Measurements from ENCODE around the gene NDFIP1.

NDFIP1 gene

DNA sequence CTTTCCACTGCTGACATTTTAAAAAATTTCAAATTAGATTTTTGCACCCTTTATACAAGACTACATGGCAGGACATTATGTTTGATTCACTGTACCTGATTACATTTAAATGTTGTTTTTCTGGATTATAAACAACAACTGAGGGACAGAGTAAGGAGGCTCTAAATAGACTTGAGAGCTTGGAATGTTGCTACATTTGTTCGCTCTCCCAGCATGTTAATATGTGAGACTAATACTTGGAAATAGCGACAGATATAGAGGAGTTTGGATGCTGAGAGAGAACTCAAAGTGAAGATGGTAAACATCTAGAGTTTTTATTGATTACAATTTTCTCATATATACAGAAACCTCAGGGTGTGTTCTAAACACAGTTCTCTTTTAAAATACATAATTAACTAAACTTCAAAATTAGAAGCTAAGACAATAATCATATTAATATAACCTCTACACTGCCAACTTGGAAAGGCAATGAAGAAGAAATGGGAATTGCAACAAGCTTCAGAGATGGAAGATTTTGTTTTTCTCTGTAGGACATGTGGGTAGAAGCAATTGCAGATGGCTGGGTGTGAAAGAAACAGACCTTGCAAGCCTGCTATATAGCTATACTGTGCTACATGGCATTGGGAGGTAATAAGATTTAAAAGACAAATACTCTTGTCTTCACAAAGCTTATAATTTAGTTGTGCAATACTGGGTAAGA is 1.4 kb upstream of the NDFIP1 start:
- Histone ChIP-seq H3K27ac (ENCODE audit: low read length) (no peak overlapping the region), H3K36me3 (ENCODE audit: control insufficient read depth, insufficient read depth, low read length) (no peaks in the 10 kb centered on the region), H3K4me1 (ENCODE audit: control insufficient read depth, insufficient read depth, low read length) (no peaks in the 10 kb centered on the region), H3K4me3 (ENCODE audit: low read length) (no peak overlapping the region), H3K9me3 (ENCODE audit: control insufficient read depth, insufficient read depth, low read length) (no peaks in the 10 kb centered on the region), H3K27me3 (ENCODE audit: control insufficient read depth, insufficient read depth, low read length) (peaks cover 2% of the 10 kb centered on the region; the same call in 1 of the 2 replicates)
- WGBS (ENCODE audit: insufficient coverage, insufficient read length) = no CpG with 5 or more reads among the region's 2 CpGs
- no peak for DNase-seq (ENCODE audit: low read depth, low spot score)

DNA sequence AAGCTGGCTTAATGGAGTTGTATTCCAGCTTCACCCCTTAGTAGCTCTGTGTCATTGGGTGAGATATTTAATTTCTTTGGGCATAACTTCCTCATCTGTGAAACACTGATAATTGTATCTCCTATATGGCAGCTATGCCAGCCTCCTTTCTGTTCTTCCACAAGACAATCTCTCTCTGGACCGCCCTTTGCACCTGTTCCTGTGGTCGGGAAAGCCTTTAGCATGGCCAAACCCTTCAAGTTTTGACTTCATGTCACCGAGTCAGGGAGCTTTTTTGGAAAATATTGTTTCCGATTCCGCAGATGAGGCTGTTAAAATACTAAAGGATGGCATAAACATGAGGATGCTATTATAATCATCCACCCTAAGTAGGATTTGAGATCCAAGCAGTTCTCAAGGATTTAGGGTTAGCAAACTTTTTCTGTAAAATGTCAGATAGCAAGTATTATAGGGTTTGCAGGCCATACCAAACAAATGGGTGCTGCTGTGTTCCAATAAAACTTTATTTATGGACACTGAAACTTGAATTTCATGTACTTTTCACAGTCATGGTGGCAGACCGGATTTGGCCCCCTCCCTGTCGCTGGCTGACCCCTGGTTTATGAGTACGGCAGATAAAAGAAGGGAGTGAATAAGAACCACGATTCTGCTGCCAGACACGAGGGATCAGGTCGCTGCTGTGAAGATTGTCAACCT is 695 bp upstream of the NDFIP1 start:
- no peaks in the 10 kb centered on the region for H3K4me1 ChIP-seq (ENCODE audit: control insufficient read depth, insufficient read depth, low read length)
- H3K4me3 ChIP-seq (ENCODE audit: low read length) = peak overlapping the region; percentile 78; the same call in 1 of the 2 replicates
- H3K27ac ChIP-seq (ENCODE audit: low read length) = no peak overlapping the region
- WGBS (ENCODE audit: insufficient coverage, insufficient read length) = no CpG with 5 or more reads among the region's 11 CpGs
- DNase-seq (ENCODE audit: low read depth, low spot score) = no peak
- H3K27me3 ChIP-seq (ENCODE audit: control insufficient read depth, insufficient read depth, low read length) = peaks cover 2% of the 10 kb centered on the region; the same call in 1 of the 2 replicates
- H3K36me3 ChIP-seq (ENCODE audit: control insufficient read depth, insufficient read depth, low read length) = no peaks in the 10 kb centered on the region
- H3K9me3 ChIP-seq (ENCODE audit: control insufficient read depth, insufficient read depth, low read length) = no peaks in the 10 kb centered on the region

DNA sequence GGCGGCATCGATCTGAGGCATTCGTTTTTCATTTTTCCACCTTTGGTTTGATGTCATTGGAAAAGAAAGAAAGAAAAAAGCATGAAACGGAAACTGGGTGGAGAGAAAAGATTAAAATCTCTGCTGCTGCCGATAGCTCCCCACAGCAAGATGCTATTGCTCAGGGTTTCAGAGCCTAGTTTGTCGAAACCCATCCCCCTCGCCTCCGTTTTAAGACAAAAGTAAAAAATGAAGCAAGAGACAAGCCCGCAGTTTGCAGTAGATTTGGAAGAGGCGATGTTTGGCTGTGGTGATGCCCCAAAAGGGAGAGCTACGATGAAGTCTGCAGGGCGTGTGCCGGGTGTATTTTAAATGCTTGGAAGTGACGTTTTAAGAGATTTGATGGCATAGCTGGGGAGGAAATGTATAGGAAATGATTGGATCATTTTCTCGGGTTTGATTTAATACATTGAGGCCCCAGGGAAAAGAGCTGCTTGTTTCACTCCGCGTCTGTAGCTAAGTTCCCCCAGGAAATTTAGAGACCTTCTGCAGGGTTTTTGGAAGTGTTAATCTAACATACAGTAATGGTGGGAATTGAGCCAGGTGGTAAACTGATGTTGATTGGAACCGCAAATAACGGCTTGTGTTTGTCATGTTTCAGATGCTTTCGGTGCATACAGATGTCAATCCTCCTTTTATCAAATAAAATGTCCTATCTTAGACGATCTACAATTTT is 909 bp downstream of the NDFIP1 start:
- Histone ChIP-seq H3K9me3 (ENCODE audit: control insufficient read depth, insufficient read depth, low read length) (no peaks in the 10 kb centered on the region), H3K27ac (ENCODE audit: low read length) (no peak overlapping the region), H3K4me3 (ENCODE audit: low read length) (peak overlapping the region; percentile 78; the same call in 1 of the 2 replicates), H3K27me3 (ENCODE audit: control insufficient read depth, insufficient read depth, low read length) (peaks cover 2% of the 10 kb centered on the region; the same call in 1 of the 2 replicates), H3K4me1 (ENCODE audit: control insufficient read depth, insufficient read depth, low read length) (no peaks in the 10 kb centered on the region; the same call in 1 of the 2 replicates), H3K36me3 (ENCODE audit: control insufficient read depth, insufficient read depth, low read length) (no peaks in the 10 kb centered on the region)
- WGBS (ENCODE audit: insufficient coverage, insufficient read length) = no CpG with 5 or more reads among the region's 21 CpGs
- no peak for DNase-seq (ENCODE audit: low read depth, low spot score)

DNA sequence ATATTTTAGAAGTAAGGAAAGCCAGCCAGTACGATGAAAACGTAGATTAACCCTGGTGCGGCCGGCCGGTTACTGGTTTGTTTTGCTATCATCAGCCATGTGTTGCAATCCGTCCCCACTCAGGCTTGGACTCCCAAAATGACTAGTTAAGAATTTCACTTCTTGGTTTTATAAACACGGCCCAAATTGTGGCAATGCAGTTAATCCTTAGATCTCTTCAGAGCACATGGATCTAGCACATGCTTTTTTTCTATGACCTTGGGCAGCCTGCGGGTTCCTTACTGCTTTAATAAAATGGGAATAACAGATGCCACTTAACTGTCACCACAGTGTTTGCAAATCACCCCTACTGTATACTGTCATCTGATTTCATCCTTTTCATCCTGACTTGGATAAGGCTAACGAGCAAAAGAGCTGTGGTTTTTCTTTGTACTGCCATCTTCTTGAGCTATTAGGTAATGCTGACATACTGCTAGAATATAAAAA is 1.5 kb downstream of the NDFIP1 start:
- Histone ChIP-seq H3K36me3 (ENCODE audit: control insufficient read depth, insufficient read depth, low read length) (no peaks in the 10 kb centered on the region), H3K4me3 (ENCODE audit: low read length) (no peak overlapping the region; the same call in 1 of the 2 replicates), H3K4me1 (ENCODE audit: control insufficient read depth, insufficient read depth, low read length) (no peaks in the 10 kb centered on the region; the same call in 1 of the 2 replicates), H3K9me3 (ENCODE audit: control insufficient read depth, insufficient read depth, low read length) (no peaks in the 10 kb centered on the region), H3K27ac (ENCODE audit: low read length) (no peak overlapping the region), H3K27me3 (ENCODE audit: control insufficient read depth, insufficient read depth, low read length) (peaks cover 2% of the 10 kb centered on the region; the same call in 1 of the 2 replicates)
- no CpG with 5 or more reads among the region's 9 CpGs for WGBS (ENCODE audit: insufficient coverage, insufficient read length)
- DNase-seq (ENCODE audit: low read depth, low spot score) = no peak

DNA sequence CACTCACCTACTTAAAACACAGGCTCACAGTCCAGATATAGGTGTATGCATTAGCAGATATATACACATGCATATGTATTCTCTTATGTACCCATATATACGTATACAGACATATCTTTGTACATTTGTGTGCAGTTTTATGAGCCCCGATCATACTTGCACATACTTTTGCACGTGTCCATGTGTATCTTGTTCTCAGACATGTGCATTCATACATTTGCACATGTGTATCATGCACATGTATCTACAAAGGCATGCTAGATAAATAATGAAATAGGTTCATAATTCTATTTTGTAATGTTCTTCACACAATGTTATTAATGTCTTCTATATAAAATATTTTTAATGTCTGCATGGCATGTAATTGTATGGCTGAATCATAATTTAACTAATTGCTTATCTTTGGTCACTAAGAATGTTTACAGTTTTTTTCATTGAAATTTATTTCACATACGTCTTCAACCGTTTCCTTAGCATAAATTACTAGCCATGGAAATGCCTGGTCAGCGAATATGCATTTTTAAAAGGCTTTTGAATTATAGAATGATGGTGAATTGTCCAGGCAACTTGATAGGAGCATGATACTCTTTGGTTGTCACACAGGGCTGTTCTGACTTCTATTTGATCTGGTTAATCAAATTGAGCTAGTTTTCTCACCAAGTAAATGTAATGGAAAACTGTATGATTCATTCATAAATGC is 2.6 kb downstream of the NDFIP1 start:
- WGBS (ENCODE audit: insufficient coverage, insufficient read length) = no CpG with 5 or more reads among the region's 6 CpGs
- Histone ChIP-seq H3K27ac (ENCODE audit: low read length) (no peak overlapping the region), H3K27me3 (ENCODE audit: control insufficient read depth, insufficient read depth, low read length) (peaks cover 2% of the 10 kb centered on the region; the same call in 1 of the 2 replicates), H3K4me3 (ENCODE audit: low read length) (no peak overlapping the region), H3K36me3 (ENCODE audit: control insufficient read depth, insufficient read depth, low read length) (no peaks in the 10 kb centered on the region), H3K9me3 (ENCODE audit: control insufficient read depth, insufficient read depth, low read length) (no peaks in the 10 kb centered on the region), H3K4me1 (ENCODE audit: control insufficient read depth, insufficient read depth, low read length) (no peaks in the 10 kb centered on the region; the same call in 1 of the 2 replicates)
- no peak for DNase-seq (ENCODE audit: low read depth, low spot score)

DNA sequence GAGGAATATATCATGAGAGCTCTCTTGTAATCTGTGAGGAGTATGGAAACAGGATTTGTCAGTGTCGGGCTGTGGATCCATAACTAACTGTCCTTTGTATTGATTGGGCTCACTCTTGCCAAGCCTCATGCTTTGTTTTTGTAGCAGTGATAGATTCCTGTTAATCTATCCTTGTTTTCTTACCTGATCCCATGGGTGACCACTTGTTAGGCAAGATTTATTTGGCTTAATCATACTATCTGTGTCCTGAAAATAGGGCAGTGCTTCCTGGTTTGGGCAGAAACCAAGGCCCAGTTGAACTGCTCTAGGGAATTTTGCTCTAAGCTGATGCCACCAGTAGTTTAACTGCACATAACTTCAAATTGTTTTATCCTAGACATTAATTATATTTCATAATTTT is 6.1 kb downstream of the NDFIP1 start:
- no CpG with 5 or more reads among the region's 1 CpG for WGBS (ENCODE audit: insufficient coverage, insufficient read length)
- Histone ChIP-seq H3K9me3 (ENCODE audit: control insufficient read depth, insufficient read depth, low read length) (no peaks in the 10 kb centered on the region), H3K27ac (ENCODE audit: low read length) (no peak overlapping the region), H3K27me3 (ENCODE audit: control insufficient read depth, insufficient read depth, low read length) (peaks cover 2% of the 10 kb centered on the region; the same call in 1 of the 2 replicates), H3K4me3 (ENCODE audit: low read length) (no peak overlapping the region), H3K36me3 (ENCODE audit: control insufficient read depth, insufficient read depth, low read length) (no peaks in the 10 kb centered on the region), H3K4me1 (ENCODE audit: control insufficient read depth, insufficient read depth, low read length) (no peaks in the 10 kb centered on the region; the same call in 1 of the 2 replicates)
- no peak for DNase-seq (ENCODE audit: low read depth, low spot score)

DNA sequence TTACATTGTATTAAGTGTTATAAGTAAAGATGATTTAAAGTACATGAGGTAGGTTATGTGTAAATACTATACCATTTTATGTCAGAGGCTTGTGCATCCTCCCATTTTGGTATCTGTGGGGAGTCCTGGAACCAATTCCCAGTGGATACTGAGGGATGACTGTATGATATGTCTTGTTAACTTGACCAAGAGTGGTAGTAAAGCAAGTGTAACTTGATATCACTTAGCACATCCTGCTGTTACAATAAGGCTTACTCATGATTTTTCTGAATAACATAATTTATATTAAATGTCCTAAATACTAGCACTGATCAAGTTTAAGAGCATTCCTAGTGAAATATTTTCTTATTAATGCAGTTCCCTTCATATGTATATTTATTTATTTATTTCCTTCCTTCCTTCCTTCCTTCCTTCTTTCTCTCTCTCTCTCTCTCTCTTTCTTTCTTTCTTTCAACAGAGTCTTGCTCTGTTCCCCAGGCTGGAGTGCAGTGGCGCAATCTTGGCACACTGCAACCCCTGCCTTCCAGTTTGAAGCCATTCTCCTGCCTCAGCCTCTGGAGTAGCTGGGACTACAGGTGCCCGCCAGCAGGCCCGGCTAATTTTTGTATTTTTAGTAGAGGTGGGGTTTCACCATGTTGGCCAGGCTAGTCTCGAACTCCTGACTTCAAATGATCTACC is 7.5 kb downstream of the NDFIP1 start:
- no CpG with 5 or more reads among the region's 4 CpGs for WGBS (ENCODE audit: insufficient coverage, insufficient read length)
- no peak for DNase-seq (ENCODE audit: low read depth, low spot score)

DNA sequence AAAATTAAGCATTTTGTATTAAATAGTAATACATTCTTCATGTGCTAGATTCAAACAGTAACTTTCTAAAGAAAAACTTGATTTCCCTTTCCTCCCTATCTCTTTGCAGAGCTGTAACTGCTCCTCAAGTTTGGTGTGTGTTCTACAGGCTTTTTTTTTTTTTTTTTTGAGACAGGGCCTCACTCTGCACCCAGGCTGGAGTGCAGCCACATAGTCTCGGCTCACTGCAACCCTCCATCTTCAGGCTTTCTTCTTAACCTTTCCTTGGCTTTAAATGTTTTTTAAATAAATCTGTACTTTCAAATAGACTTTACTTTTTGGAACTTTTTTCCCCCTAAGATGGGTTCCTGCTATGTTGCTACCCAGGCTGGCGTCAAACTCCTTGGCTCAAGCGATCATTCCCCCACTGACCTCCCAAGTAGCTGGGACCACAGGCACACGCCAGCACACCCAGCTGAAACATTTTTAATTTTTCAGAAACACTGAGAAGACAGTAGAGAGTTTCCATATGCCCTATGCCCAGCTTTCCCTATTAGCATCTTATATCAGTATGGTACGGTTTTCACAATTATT is 9.1 kb downstream of the NDFIP1 start:
- Histone ChIP-seq H3K9me3 (ENCODE audit: control insufficient read depth, insufficient read depth, low read length) (no peaks in the 10 kb centered on the region), H3K27ac (ENCODE audit: low read length) (no peak overlapping the region), H3K4me3 (ENCODE audit: low read length) (no peak overlapping the region), H3K27me3 (ENCODE audit: control insufficient read depth, insufficient read depth, low read length) (no peaks in the 10 kb centered on the region), H3K36me3 (ENCODE audit: control insufficient read depth, insufficient read depth, low read length) (no peaks in the 10 kb centered on the region), H3K4me1 (ENCODE audit: control insufficient read depth, insufficient read depth, low read length) (no peaks in the 10 kb centered on the region; the same call in 1 of the 2 replicates)
- no peak for DNase-seq (ENCODE audit: low read depth, low spot score)
- no CpG with 5 or more reads among the region's 5 CpGs for WGBS (ENCODE audit: insufficient coverage, insufficient read length)

More for the DNA sequence above, 7.5 kb downstream of the NDFIP1 start:
- no peaks in the 10 kb centered on the region for H3K27me3 ChIP-seq (ENCODE audit: control insufficient read depth, insufficient read depth, low read length)
- H3K4me1 ChIP-seq (ENCODE audit: control insufficient read depth, insufficient read depth, low read length) = no peaks in the 10 kb centered on the region; the same call in 1 of the 2 replicates
- no peaks in the 10 kb centered on the region for H3K36me3 ChIP-seq (ENCODE audit: control insufficient read depth, insufficient read depth, low read length)
- no peak overlapping the region for H3K4me3 ChIP-seq (ENCODE audit: low read length)
- H3K27ac ChIP-seq (ENCODE audit: low read length) = no peak overlapping the region
- H3K9me3 ChIP-seq (ENCODE audit: control insufficient read depth, insufficient read depth, low read length) = no peaks in the 10 kb centered on the region

DNA sequence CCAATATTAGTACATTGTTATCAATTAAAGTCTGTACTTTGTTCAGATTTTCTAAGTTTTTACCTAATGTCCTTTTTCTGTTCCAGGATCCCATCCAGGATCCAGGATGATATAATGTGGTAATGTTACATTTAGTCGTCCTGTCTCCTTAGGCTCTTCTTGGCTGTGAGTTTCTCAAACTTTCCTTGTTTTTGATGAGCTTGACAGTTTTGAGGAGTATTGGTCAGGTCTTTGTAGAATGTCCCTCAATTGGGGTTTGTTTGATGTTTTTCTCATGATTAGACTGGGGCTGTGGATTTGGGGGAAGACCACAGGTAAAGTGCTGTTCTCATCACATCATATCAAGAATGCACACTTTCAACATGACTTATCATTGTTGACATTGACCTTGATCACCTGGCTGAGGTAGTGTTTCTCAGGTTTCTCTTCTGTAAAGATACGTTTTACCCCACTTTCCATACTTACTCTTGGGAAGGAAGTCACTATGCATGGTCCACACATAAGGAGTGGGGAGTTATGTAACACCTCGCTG is 9.6 kb downstream of the NDFIP1 start:
- H3K4me3 ChIP-seq (ENCODE audit: low read length) = no peak overlapping the region
- no CpG with 5 or more reads among the region's 3 CpGs for WGBS (ENCODE audit: insufficient coverage, insufficient read length)

More for the DNA sequence above, 9.6 kb downstream of the NDFIP1 start:
- no peak overlapping the region for H3K27ac ChIP-seq (ENCODE audit: low read length)
- no peaks in the 10 kb centered on the region for H3K9me3 ChIP-seq (ENCODE audit: control insufficient read depth, insufficient read depth, low read length)
- DNase-seq (ENCODE audit: low read depth, low spot score) = no peak
- no peaks in the 10 kb centered on the region for H3K36me3 ChIP-seq (ENCODE audit: control insufficient read depth, insufficient read depth, low read length)
- H3K4me1 ChIP-seq (ENCODE audit: control insufficient read depth, insufficient read depth, low read length) = no peaks in the 10 kb centered on the region; the same call in 1 of the 2 replicates
- no peaks in the 10 kb centered on the region for H3K27me3 ChIP-seq (ENCODE audit: control insufficient read depth, insufficient read depth, low read length)
